Upper lobe of left lung (tissue), 4 donors: ENCODE measurements around the gene BCL2.

ENCODE experiments used
- CTCF ChIP-seq, 6 experiments: fragments of 450-650 bp in 4 of 6; fragments of 200-600 bp in 2 of 6; sonication (generic) in 2 of 6; IDR thresholded peaks; one replicate each; pipeline ENCODE4 v1.5.1; 2016 to 2019; ENCODE audit warnings: antibody characterized with exemption in 6 of 6
- EP300 ChIP-seq, 4 donors: sonication (generic); formaldehyde crosslinking; IDR thresholded peaks; one replicate each; pipeline ENCODE4 v1.5.1; 2017; ENCODE audit warnings: antibody characterized with exemption in 4 of 4, control low read depth in 2 of 4
- POLR2A ChIP-seq, 4 donors: fragments of 450-650 bp; IDR thresholded peaks; one replicate each; pipeline ENCODE4 v1.5.1; 2016 to 2017; ENCODE audit warnings: antibody characterized with exemption in 4 of 4, mild to moderate bottlenecking in 2 of 4
- POLR2AphosphoS5 ChIP-seq, 2 donors: sonication (generic); formaldehyde crosslinking; IDR thresholded peaks; one replicate each; pipeline ENCODE4 v1.5.1; 2017; ENCODE audit warnings: antibody characterized with exemption in 2 of 2

GRCh38 chr18:63365876-63366212 lies 46.3 kb upstream of the BCL2 start:
- TF ChIP-seq CTCF (IDR thresholded peaks at IDR 0.05) (no peak), POLR2A (IDR thresholded peaks at IDR 0.05) (no peak), POLR2AphosphoS5 (IDR thresholded peaks at IDR 0.05) (no peak), EP300 (IDR thresholded peaks at IDR 0.05) (no peak)
